Limb (tissue), 2 donors: ENCODE data around the gene ARHGAP32.

ENCODE experiments used
- DNase-seq, 2 donors: peaks; one replicate each; pipeline ENCODE4 v3.0.0-alpha.2; 2016; ENCODE audit errors: extremely low spot score in 2 of 2

Gene ARHGAP32

DNA sequence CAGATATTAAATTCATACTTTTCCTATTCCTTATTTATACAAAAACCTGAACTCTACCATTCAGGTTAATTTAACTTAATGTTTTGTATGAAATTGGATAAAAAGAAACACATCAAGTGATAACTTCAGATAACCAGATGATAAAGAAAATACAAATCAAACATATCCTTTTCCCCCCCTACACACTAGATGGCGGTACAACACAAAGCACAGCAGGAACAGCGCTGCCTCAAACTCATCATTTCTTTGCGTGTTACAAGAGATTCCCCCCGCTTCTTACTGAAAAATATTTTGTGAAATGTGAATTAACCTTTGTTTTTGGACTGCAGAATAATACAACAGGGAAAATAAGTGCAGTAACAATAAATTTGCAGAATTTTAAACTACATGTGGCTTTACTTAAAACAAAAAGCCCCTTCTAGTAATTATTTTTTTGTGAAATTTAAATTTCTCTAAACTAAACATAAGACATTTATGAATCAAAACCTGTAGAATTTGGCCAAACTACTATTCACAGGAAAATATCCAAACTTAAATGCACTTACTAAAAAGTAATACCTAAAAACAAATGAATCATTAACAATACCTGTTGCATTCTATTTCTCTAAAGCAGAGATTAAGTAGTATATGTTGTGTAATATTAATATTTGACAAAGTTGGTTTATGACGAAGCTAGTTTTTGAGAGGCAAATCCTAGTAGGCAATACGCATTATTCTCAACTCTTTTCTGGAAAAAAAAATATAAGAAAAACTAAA is 74.4 kb downstream of the ARHGAP32 start:
- peak; percentile 62 to 80 for DNase-seq

DNA sequence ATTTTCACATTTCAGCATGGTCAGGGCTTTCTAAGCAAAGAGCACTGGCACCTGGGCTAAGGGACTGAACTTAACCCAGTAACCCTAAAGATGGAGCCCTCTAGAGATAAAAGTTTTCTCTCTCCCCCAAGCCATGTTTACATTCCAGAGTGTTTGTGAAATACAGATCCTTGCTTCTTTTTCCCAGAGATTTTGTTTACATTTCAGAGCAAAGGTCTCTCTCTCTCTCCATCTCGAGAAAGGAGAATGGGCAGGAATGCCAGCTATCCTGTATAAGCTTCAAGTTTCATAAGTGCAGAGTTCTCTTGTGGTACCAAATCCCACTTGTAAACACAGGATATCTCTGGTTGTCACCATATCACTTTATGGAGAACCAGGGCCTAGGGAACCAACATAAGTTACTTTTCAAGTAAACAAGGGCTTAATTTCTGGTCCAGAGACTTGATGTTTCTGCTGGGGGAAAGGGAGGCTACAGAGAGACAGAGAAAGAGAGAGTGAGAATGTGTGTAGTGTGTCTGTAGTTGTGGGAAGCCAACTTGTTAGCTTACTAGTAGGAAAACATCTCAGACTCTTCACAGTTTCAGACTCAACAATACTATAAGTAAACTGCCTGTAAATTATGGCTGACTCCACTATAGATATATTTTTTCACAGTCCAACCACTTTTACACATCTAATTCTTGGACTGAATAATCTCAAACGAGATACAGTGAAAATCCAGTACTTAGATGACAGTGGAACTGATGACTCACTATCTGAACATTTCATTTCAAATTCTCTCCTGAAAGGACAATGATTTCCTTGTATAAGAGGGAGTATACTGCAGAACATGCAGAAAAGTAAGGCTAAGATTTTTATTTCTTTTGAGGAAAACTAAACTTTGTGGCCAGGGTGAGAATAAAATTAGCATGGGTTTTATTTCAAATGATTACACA is 76.2 kb downstream of the ARHGAP32 start:
- DNase-seq, result no peak

DNA sequence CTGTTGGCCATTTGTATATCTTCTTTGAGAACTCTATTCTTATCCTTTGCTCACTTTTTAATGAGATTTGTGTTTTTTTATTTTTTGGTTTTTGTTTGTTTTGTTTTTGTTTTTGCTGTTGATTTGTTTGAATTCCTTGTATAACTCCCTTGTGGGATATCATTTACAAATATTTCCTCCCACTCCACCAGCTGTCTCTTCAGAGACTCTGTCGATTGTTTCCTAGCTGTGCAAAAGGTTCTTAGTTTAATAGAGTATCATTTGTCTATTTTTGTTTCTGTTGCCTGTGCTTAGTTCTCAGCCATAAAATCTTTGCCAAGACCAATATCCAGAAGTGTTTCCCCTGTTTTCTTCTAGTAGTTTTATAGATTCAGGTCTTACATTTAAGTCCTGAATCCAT is 82.4 kb downstream of the ARHGAP32 start:
- no peak for DNase-seq

DNA sequence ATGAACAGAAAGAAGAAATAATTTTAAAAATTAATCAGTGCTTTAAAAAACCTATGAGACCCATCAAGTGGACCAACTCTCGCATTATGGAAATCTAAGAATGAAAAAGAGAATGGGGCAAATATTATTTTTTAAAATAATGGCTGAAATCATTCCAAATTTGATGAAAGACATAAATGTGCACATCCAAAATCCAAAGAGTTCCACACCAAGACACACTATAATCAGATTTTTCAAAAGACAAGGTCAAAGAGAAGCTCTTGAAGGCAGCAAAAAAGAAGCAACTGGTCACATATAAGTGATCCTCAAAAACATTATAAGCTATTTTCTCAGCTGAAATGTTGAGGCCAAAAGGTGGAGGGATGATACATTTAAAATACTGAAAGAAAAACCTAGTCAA is 85.3 kb downstream of the ARHGAP32 start:
- DNase-seq, result no peak

DNA sequence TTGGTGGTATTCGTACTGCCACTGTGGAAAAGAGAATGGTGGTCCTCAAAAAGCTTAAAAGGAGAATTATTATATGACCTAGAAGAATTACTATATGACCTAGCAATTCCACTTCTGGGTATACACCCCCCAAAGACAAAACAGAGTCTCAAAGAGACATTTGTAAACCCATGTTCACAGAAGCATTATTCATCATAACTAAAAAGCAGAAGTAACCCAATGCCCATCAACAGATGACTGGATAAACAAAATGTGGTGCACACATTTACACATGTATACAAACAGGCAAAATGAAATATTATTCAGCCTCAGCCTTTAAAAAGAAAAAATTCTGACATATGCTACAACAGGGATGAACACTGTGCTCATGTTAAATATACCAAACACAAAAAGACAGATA is 89.4 kb downstream of the ARHGAP32 start:
- no peak for DNase-seq

DNA sequence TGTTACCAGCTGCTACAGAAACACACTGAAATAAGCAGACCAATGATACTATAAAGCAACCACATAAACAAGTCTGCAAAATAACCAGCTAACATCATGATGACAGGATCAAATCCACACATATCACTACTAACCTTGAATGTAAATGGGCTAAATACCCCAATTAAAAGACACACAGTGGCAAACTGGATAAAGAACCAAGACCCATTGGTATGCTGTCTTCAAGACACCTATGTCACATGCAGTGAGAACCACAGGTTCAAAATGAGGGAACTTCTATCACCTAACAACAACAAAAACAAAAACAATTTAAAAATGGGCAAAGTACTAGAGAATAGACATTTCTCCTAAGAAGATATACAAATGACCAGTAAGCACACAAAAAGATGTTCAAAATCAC is 89.9 kb downstream of the ARHGAP32 start:
- DNase-seq, result no peak

DNA sequence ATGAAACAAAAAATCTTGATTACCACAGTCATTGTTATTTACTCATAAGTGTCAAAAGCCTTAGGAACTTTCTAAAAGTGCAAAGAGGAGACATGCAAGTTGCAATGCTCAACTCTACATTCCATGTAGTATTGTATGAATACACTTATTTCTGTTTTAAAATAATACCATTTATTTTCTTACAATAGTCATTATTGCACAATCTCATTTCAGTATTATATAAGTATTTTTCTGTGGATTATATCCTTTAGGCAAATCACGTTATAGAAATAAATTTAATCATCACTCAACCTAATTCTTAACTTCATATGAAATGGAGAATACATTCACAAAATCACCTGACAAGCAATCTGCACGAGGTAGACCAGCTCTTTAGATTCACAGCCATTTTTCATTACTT is 98.8 kb downstream of the ARHGAP32 start:
- DNase-seq, result no peak

DNA sequence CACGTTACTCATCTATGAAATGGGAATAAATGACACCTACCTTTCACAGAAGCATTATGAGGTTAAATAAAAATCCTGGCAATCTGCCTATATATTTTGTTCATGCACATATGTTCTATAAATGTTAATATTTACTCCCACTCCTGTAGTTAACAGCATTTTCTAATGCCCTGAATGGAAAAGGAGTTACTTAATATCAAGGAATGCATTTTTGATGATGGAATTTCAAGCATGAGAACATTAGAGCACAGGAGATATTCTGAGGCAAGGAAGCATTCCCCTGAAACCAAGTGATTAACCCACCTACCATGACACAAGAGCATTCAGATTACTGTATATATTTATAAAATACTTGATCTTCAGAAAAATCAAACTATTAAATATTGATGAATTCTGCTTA is 102.1 kb downstream of the ARHGAP32 start:
- no peak for DNase-seq

DNA sequence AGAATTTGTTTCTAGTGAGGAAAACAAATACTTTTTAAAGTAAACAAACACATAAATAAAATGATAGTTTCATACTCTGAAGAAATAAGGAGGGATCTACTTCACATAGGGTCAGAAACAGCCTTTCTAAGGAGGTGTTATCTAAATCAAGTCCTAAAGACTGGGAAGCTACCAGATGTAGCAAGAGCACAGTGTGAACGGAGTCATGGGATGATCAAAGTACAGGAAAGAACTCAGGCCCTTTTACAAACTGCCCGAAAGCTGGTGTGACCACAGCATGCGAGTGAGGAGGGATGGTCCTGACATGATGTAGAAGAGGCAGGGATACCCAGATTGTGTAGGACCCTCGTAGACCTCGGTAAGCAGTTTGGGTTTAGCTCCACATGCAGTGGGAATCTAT is 102.8 kb downstream of the ARHGAP32 start:
- DNase-seq, result no peak

DNA sequence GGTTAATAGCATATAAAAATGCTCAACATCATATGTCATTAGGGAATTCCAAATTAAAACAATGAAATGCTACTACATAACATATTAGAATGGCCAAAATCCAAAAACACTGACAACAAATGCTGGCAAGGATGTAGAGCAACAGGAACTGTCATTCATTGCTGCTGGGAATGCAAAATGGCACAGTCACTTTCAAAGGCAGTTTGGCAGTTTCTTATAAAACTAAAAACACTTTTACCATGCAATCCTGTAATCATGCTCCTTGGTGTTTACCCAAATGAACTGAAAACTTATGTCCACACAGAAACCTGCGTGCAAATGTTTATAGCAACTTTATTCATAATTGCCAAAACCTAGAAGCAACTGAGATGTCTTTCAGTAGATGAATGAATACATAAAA is 105.1 kb downstream of the ARHGAP32 start:
- no peak for DNase-seq

DNA sequence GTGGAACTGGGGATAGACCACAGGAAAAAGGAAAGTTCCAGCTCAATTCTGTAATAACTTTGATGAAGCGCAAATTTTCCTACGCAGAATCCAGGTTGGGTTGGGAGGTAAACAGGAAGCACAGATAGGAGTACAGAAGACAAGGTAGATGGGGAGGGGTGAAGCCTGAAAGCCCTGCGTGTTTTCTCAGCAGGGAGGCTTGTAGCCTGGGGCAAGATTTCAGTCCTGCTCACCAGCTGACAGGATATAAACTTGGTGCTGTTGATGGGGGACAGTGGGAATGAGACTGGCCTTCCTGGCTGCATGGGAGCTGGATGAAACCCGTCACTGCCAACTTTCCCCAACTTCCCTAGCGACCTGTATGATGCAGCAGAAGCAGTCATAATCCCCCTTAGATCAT is 114.9 kb downstream of the ARHGAP32 start:
- no peak for DNase-seq

DNA sequence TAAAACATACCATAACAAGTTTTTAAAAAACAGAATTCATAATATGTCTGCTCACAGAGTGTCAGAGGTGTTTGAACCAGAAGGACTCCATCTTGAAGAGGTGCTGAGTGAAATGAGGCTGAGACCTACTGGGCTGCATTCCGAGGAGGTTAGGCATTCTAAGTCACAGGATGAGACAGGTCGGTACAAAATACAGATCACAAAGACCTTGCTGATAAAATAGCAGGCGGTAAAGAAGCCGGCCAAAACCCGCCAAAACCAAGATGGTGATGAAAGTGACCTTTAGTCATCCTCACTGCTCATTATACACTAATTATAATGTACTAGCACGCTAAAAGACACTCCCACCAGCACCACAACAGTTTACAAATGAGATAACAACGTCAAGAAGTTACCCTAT is 116.4 kb downstream of the ARHGAP32 start:
- DNase-seq, result no peak

DNA sequence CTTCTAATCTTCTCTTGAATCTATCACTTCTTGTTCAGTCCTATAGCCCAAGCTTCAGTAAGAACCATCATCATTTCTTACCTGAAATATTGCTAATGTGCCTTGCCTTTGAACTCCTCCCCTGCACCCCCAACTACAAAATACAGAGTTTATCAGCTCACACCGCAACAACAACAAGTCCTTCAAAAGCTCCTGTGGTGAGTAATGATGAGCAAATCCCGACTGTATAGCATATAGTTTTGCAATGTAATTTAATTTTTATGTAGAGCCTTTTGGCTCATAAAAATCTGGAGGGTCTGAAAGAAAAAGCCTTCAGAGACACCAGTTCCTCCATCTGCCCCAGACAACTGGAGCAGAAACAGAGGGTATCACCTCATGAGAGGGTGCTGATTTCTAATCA is 124.7 kb downstream of the ARHGAP32 start:
- DNase-seq, result no peak

DNA sequence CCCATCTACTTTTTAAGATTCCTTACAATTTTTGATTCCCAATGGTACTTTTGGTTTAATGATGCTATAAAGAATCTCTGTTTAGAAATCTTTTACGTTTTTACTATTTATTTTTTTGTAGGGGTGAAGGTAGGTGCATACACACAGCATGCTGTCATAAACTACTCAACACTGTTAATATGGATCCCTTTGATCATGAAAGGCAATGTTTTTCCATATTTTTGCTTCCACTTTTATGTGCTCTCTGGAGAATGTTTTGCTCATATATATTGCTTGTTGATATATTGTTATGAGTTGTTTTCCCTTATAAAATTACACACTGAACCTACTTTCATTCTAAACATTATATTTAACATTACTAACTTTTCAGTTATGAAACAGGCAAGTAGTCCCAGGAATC is 125.9 kb downstream of the ARHGAP32 start:
- DNase-seq, result no peak

DNA sequence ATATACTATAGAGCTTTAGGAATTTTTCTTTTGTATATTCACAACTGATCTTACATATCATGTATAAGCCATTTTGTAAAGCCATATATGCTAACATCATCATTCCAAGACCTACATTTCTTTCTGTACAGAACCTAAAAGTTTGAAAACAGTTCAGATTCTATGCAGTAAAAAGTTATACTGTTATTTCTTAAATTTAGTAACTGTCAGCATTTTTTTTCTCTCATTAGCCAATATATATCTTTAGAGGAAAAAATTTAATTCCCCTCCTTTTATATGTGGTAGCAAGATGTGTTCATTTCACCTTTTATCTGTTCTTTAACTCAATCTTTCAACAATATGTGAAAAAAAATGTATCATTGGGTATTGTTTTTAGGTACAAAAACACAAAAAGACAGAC is 129.0 kb downstream of the ARHGAP32 start:
- DNase-seq, result no peak

DNA sequence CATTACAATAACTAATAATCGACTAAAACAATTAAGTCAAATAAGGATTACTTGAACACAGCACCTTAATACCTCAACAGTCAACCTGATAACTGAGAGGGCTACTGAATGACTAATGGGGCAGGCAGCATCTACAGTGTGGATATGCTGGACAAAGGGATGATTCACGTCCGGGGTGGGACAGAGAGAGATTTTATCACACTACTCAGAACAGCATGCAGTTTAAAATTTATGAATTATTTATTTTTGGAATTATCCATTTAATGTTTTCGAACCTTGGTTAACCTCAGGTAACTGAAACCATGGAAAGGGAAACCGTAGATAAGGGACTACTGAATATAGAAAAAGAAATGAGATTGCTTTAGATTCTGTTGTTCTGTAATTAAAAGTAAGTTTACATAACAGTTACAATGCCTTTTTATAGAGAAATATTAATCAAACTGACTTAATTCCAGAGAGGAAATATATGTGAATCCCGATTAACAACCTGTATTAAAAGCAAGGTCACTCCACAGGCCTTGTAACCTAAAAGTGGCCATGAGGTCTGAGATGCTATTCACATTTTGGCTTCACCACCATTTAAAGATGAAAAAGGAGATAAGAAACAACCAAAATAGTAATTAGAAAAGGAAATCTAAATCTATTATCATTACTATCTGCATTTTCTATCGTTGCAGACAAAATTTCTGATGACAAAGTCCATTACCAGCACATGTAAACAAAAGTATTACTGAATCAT is 130.5 kb downstream of the ARHGAP32 start:
- no peak for DNase-seq

DNA sequence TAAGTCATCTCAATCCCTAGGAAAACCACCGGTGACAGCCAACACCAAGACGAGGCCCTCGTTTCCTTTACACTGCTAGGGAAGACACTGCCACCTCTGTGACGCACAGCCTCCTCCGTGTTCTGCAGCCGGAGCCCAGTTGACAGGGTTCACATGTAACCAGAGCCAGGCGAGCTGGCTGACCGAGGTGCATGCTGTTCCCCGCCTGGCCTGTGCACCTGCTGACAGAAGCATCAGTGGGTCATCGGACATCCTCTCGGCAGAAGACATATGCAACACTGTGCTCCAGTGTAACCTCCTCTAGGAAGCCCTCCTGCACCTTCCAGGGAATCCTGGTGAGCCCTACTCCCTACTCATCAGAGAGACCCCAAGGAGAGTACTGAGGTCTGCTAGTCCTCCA is 135.2 kb downstream of the ARHGAP32 start:
- DNase-seq, result no peak

DNA sequence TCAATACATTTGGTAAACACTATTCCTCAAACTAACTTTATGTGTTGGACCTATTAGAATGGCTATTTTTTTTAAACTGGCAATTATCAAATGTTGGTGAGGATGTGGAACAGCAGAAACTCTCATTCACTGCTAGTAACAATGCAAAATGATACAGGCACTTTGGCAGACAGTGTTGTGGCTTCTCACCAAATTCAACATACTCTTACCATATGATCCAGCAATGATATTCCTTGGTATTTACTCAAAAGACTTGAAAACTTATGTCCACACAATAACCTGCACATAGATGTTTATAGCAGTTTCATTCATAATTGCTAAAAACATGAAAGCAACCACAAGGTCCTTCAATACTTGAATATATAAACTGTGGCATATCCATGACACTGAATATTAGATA is 136.9 kb downstream of the ARHGAP32 start:
- no peak for DNase-seq

DNA sequence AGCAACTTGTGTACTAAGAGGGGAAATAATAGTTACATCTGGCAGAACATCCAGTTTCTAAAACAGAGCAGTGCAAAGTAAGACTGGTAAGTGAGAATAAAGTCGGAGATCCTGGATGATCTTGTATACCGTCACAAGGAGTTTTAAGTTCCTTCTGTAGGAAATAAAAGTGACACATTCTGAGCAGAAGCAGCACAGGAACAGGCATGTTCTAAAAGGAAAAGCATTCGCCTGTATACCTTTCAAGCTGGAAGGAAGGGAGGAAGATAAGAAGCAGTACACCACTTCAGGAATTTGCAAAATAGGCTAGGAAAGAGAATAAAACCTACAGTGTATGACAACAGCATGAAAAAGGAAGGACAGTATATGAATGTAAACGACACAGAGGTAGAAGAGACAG is 143.2 kb downstream of the ARHGAP32 start:
- no peak for DNase-seq

DNA sequence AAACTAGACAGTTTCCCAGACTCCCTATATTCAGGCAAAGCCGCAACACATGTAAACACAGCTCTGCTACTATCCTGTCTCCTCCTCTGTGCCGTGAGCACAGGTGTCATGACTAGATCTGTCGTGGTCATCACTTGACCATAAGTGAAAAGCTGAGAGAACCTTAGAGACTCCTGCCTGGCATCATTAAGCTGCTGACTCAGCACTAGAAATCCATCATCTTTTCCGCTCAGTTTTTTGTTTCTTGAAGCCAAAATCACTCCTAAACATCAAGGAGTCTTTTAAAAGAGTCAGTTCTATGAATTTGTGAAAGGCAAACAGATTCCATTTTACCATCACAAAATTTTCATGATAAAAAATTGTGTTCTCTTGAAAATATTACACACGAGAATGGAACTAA is 147.0 kb downstream of the ARHGAP32 start:
- DNase-seq, result no peak

DNA sequence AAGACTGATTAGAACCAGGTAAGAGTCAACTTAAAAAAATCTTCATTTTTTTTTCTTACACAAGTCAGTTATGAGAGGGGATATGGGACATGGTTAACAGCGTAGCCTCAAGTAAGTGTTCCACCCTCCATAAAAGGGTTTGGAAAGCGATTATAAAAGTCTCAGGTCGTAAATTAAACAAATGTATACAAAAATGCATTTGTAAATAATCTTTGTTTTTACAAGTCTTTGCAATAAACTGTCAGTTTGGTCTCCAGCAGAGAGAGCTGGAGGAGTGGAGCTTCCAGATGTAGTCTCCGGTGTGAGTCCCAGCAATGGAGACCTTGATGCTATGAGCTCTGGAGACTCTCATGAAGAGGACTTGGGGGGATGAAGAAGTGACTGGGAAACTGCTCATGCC is 149.6 kb downstream of the ARHGAP32 start:
- no peak for DNase-seq

DNA sequence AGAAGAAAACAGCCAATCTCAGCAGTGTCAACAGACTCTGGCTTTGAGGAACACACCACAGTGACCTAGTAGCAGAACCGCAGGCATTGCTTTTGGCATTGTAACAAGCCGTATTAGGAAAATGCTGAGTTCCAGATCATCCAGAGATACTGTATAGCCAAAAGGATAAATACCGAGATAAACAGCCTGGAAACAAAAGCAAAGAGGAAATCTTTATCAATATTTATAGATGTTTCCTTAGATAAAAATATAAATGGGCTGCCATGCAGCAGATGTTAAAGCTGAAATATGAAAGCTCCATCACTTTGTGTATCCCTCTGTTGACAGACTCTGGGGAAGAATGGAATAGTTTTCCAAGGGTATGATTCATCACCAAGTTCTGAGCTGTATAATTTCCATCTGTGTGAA is 150.5 kb downstream of the ARHGAP32 start:
- DNase-seq, result peak in 1 of 2 donors; percentile 21
